ENCODE measurements around the gene SLC11A2.
A peak's percentile ranks its signal among the peaks of the same experiment; 100 is the strongest.
"Not testable (repeated sequence)": the region's sequence is repeated elsewhere in the genome, so short reads cannot be mapped to it uniquely, and the experiment has no call there.

SLC11A2 gene

DNA sequence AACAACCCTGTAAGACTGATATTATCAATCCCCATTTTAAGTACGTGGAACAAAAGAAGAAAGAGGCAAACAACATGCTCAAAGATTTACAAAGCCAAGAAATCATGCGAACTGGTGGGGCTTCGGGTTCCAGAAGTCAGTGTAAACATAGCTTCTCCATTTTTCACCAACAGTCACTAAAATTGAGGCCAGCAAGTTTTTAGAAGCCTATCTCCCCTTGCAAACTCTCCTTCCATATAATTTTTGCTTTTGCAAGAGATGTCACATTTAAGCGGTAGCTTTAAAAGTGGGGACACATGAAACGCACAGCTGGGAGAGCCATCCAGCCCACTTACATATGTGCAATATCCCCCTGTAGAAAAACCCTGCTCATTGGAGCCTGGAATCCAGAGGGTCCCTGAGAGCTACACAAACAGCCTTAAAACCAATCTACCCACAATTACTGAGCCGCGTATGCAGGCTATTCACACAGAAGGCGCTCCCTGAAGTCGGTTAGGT is 797 bp downstream of the SLC11A2 start:
- DNase-seq, result no peak

DNA sequence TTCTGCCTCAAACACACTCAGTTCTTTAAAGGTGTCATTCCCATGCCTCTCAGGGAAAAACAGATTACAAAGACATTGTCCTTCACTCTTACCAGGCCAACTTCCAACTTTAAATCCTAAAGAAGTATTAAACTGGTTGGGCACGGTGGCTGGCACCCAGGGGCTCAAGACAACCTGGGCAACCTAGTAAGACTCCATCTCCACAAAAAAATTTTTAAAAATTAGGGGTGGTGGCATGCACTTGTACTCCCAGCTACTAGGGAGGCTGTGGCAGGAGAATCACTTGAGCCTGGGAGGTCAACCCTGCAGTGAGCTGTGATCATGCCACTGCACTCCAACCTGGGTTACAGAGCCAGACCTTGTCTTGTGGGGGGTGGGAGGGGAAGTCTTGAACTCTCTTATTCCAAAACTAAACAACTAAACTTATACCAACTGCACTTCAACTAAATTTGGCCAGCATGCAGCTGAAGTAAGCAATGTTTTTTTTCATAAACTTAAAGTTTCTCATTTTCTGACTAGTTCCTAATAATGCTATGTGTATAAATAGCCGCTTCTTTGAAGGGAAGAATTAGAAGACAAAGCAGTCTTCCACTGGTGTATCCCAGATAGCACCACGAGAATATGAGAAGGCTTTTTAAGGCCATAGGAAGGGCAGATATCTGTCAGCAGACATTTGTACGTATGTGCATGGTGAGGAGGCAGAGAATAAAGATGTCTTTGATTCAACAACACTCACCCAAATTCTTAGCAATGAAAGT is 2.4 kb downstream of the SLC11A2 start:
- DNase-seq, result no peak

DNA sequence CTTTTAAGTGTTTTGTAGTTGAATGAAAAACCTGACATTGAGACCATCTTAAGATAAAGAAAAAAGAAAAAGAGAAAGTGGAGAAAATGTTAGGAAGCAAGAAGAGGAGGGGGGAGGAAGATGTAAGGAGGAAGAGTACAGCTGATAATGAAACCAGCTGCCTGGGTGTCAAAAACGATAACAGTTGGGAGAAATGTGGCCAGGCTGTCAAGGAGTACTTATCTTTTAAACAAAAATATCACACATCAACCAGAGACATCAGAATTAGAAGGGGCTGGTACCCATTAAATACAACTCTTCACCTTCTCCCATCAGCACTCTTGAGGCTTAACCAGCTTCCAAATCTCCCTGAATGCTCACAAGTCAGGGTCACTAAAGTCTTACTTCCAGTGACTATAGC is 4.5 kb downstream of the SLC11A2 start:
- no peak for DNase-seq

DNA sequence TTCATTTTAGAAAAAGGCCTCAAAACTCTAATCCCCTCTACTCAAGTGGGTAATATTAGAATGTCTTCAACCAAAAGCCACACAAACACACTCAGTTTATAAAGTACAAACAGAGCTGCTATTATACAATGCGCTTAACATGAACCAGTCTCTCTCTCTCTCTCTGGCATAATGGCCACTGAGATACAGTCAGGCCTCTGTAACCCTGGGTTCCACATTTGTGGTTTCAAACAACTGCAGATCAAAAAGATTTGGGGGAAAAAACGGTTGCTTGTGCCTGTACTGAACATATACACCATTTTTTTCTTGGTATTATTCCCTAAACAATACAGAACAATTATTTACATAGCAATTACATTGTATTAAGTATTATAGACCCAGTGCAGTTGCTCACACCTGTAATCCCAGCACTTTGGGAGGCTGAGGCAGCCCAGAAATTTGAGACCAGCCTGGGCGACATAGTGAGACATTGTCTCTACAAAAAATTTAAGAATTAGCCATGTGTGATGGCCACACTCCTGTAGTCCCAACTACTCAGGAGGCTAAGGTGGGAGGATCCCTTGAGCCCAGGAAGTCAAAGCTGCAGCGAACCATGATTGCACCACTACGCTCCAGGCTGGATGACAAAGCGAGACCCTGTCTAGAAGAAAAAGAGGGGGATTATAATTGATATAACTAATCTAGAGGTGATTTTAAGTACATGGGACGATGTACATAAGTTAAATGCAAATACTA is 5.6 kb downstream of the SLC11A2 start:
- DNase-seq, result no peak

DNA sequence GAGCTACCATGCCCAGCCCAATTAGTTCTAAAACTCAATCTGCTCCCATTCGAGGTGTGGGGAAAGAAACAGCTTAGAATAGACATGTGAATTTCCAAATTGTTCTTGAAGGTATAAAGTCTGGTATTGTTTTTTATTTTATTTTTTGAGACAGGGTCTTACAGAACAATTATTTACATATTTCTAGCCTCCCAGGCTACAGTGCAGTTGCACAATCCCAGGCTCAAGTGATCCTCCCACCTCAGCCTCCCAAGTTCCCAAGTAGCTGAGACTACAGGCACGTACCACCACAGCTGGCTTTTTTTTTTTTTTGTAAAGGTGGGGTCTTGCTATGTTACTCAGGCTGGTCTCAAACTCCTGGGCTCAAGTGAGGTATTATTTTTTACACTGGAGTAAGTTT is 6.3 kb downstream of the SLC11A2 start:
- DNase-seq, result no peak

DNA sequence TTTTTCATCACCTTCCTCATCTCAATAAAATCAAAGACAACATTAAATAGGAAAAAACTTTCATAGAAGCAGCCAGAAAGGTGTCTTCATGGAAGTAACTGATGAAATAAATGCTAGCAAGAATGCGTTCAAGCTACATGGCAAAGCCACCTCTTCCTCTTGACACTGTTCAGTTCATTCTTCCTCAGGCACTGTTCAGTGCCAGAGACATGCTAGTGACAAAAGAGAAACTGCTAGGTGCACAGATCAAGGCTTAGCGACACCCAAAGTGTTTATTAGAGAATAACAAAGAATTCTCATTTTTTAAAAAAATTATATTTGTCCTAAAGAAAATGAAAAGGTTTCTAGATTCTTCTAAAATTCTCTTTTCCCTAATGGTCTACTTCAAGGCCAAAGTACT is 7.2 kb downstream of the SLC11A2 start:
- DNase-seq, result no peak

DNA sequence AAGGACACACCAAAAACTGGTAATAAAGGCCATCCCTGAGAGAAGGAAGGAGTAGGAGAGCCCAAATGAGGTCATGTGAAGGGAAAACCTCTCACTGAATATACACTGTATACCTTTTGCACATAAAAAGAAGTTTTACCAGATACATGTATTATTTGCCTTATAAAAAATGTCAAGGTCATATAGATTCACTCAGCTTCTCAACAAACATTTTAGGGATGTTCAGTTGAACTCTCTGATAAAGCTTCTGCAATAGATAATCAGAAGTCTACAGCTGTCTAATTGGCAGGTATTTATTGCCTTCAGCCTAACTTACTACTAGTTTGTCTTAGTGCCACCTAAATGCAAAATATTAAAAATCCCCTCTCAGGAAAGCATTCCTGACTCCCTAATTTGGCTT is 8.7 kb downstream of the SLC11A2 start:
- no peak for DNase-seq

DNA sequence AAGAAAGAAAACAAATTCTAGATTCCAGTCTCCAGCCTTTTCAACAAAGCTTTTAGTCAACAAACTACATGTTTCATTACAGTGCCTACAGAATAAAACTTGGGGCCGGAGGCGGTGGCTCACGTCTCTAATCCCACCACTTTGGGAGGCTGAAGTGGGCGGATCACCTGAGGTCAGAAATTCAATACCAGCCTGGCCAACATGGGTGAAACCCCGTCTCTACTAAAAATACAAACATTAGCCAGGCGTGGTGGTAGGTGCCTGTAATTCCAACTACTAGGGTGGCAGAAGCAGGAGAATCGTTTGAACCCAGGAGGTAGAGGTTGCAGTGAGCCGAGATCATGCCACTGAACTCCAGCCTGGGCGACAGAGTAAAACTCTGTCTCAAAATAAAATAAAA is 11.7 kb downstream of the SLC11A2 start:
- not testable (repeated sequence) for DNase-seq

DNA sequence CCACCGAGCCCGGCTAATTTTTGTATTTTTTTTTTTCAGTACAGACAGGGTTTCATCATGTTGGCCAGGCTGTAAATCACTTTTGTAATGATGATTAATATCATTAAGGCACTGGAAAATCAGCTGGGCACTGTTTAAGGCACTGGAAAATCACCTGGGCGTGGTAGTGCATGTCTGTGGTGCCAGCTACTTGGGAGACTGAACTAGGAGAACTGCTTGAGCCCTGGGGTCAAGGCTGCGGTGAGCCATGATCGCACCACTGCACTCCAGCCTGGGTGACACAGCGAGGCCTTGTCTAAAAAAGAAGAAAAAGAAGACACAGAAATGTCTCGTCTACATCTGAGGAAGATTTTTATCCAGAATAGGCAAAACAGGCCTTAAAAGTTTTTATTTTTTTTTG is 12.7 kb downstream of the SLC11A2 start:
- DNase-seq, result no peak

DNA sequence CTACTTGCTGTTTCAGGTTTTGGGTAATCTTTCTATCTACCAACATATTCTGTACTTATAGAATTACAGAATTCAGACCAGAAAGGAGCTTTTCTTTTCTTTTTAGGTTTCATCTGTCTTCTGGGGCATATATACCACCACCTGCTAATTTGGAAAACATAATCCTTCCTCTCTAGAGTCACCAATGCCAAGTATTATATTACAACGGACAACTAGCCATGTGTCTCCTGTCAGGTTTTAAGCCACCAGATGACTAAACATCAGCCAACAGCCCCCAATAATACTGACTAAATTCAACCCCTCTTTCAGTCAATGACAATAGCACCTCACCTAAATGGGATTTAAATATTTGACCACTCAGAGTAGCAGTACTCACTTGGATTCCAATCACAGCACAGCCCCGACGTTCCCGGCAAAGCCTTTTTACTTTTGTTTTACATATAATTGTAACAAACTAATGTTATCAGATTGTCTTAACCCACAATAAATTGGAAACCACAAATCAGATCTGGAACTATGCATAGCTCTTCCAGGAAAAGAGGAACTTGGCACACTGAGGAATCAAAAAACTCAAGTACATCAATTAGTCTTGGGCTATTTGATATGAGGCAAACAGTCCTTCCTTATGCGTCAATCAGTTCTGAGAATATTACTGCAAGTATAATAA is 13.5 kb downstream of the SLC11A2 start:
- DNase-seq, result no peak

DNA sequence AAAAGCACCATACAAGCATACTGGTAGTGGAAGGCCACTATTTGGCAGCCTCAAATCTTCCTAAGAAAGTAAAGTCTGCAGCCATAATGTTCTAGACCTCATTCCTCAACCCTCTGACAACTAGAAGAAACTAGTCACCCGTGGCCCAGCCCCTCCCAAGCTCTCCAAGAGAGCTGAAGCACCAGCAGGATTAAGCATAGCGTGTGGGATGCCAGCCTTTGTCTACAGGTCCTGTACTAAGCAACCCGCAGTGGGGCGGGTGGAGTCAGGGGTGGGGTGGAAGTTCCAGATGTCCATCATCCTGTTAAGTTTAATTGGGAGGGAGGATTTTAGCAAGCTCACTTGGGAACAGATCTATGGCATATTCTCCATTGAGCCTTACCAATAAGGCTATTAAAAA is 14.2 kb downstream of the SLC11A2 start:
- no peak for DNase-seq

DNA sequence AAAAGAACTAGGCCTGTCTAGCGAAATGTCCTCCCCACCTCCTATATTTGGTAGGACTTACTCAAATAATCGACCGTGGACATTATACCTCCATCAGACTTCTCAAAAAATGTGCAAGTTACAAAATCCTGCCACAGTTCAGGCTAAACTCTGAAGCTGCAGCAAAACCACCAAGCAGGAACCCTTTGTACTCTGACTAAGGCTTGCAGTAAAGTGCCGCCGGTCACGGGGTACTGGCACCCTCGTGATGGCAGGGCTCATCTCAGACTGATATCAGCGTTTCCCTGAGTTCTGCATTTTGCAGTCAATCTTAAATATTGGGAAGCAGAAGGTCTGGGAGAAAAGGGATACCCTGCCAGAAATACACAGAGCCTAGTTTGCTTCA is 17.1 kb downstream of the SLC11A2 start:
- peak; percentile 30 to 58 for DNase-seq

DNA sequence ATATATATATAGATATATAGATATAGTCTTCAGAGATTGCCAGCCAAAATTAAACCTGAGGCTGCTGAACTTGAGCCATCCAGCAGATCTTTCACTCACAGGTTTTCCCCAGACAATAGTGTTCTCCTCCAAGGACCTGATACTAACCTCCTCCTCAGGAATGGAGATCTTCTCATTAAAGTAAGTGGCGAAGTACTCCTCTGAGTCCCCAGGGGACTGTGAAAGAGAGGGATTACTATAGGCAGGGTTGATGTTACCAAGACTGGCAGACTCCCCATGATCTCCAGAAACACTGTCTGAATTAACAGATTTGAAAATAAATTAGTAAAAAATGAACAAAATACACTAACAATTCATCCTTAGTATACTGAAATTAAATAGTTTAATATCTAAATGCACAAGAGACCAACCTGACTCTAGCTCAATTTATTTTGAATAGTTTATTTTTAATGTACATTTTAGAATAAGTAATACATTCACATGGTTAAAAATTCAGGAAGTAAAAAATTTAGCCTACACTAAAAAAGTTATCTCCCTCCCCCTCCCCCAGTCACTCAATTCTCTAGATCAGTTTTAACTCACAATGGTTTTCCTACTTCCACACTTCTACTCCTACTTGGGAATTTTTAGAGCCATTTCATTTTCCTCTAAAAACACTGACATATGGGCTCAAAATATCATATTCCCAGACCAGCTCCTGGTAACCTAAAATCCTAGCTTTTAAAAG is 17.7 kb downstream of the SLC11A2 start:
- DNase-seq, result no peak

DNA sequence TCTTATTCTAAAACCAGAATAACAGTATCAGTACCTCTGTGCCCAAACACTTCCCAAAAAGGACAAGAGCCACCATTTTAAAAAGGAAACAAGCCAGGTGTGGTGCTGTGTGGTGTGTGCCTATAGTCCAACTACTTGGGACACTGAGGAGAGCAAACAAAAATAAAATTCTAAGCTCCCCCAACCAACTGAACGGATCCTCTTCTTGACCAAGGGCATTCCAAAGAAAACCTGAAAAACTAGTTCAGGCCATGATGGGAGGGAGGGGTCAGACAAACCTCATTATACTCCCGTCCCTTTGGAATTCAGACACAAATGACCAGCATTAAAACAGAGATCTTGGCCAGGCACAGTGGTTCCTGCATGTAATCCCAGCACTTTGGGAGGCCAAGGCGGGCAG is 20.5 kb downstream of the SLC11A2 start:
- no peak for DNase-seq

DNA sequence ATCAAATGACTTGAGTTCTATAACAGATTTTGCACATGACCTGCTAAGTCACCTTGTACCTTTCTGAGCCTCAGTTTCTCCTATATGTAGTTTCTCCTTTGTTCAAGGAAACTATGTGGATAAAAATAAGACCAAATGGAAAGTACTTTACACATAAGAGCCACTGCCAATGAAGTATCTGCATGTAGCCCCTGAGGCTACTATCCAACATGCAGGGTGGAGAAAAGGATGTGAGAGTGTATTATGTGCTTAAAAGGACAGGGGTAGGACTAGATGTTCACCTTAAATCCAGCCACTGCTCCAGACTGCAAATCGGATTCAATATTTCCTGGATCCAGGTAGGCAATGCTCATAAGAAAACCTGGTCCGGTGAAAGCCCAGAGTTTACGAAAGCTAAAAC is 21.2 kb downstream of the SLC11A2 start:
- DNase-seq, result no peak

DNA sequence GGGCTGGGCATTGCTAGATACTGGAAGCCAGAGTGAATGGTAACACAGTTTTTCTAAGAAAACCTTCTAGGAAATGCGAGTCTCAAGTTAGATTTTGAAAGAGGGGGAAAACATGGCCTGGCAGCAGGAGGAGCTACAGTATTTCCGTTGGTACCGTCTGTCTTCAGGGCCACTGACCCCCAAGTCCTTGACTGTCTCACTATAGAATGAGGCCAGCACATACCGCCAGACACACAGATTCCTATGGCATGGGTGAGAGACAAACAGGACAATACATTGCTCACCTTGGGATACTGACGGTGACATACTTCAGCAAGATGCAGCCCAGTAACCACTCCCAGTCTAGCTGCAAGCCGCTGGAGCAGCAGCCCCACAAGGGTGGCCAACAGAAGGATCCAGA is 21.7 kb downstream of the SLC11A2 start:
- no peak for DNase-seq

DNA sequence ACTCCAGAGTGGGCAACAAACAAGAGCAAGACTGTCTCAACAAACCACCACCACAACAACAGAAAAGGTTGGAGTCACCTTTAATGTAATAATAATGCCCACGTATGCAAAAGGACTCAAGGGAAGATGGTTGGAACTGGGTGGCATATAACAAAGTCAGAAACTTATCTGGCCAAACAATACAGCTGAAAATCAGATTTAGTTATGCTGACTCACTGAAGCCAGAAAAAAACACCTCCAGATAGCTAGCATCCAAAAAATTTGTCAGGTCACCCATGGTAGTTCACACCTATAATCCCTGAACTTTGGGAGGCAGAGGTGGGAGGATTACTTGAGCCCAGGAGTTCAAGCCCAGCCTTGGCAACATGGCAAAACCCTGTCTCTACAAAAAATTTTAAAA is 24.4 kb downstream of the SLC11A2 start:
- DNase-seq, result no peak

DNA sequence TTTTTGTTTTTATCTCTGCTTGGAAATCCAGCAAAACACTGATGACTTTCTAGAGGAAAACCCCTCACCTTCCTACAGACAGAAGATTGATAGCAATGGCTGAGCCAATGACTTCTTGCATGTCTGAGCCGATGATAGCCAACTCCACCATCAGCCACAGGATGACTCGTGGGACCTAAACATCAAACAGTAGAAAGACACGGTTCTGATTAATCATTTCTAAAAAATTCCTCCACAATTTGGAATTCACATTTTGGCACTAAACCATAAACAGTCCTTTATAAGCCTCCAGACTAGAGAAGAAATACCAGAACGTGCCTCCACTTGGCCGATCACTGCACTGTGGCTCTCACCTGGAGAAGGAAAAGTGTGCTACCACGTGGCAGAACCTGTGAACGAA is 25.9 kb downstream of the SLC11A2 start:
- no peak for DNase-seq

DNA sequence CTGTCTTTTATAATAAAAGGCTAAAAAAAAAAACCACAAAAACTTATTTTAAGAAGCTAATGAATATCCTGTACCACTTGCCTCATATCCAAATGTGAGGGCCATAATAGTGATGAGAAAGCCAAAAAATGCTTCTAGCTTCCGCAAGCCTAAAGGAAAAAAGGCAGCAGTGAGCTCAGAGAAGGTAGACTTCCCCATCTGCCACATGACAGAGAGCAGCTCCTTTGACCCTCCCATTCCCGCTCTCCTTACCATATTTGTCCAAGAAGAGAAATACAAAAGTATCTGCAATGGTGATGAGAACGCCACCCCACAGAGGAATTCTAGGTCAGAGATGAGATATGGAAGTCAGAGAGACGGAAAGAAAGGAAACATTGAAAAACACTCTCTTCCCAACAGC is 27.1 kb downstream of the SLC11A2 start:
- no peak for DNase-seq

DNA sequence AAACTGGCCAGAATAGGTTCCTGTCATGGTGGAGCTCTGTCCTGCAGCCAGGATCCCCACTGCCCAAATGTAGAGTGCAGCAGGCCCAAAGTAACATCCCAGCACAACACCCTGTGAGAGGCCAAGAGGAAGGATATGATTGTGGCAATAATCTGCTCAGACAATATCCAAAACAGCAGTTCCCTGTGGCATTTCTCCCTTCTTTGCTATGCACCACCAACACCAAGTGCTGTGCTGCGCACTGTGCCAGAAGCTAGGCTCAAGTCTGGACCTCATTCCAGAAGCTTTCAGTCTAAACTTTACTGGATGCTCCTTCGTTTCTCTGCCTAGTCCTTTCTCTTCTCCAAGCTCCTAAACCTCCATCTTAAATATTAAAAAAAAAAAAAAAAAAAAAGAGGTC is 33.4 kb downstream of the SLC11A2 start:
- DNase-seq, result no peak

DNA sequence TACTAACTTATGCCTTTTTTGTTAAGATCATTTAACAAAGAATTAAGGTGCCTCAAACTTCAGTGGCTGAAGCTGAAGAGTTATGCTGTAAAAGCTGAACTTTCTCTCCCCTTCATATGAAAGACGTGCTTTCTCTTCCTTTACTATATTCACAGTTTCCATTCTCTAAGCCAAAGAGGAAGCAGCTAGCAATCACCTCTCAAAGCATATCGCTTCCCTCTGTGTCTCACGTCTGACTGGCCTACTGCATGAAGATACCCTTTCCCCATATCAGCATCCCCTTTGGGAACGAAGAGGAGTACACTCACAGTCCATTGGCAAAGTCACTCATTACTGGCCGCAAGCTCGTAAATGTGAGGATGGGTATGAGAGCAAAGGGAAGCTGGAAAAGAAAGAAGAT is 34.9 kb downstream of the SLC11A2 start:
- no peak for DNase-seq

DNA sequence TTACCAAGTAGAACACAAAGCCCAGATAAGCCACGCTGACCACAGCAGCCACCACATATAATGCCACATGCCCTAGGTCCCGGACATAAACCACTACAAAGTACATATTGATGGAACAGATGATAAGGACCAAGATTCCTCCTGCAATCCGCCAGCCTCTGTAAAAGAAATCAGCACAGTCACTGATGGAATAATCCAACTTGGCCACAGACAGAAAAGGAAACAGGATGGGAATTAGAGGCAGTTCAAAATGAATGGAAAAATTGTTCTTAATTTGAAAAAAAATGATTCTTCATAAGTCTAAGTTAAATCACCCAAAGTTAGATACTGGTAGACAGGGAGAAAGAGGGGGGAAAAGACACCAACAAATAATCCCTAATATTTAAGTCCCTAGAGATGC is 35.4 kb downstream of the SLC11A2 start:
- DNase-seq, result no peak

DNA sequence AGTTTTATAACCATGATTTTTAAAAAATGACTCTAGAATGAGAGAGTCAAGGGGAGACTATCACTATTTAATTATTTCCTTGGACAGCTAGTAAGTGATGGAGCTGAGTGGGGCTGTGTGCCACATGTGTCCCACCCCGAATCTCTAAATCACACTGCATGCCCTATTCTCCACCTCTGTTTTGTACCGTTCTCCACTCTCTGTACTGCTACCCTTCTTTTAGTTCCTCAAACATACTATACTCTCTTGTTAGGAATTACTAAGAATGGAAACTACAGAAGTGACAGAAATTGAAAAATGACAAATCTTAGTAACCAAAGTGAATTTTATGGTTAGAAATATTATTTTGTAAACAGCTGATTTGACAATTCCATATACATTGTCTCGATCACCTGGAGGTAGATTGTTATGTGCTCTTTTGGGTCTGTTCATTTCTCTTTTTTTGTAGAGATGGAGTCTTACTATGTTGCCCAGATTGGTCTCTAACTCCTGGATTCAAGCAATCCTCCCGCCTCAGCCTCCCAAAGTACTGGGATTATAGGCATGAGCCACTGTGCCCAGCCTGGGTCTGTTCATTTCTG is 35.9 kb downstream of the SLC11A2 start:
- DNase-seq, result no peak
